Skeletal muscle satellite cell (primary cell): ENCODE data around the gene BOC. TPM values are rescaled to one million over a fixed set of nuclear protein-coding genes. Genes with fewer than 3 reads are reported as not detected.
A peak's percentile ranks its signal among the peaks of the same experiment; 100 is the strongest.

ENCODE experiments used
- H3K27me3 ChIP-seq: 2 replicates; pipeline ENCODE4 v1.7.0; 2013; ENCODE audit warnings: low read length; ENCODE audit not compliant: control insufficient read depth, insufficient read depth
- H3K36me3 ChIP-seq: 2 replicates; pipeline ENCODE4 v1.7.0; 2013; ENCODE audit warnings: mild to moderate bottlenecking, control low read depth, low read length; ENCODE audit not compliant: insufficient read depth
- H3K4me1 ChIP-seq: 2 replicates; pipeline ENCODE4 v1.7.0; 2013; ENCODE audit warnings: low read length; ENCODE audit not compliant: control insufficient read depth, insufficient read depth
- H3K4me2 ChIP-seq: 2 replicates; pipeline ENCODE4 v1.7.0; 2013; ENCODE audit warnings: mild to moderate bottlenecking, low read length
- H3K4me3 ChIP-seq: 2 replicates; pipeline ENCODE4 v1.7.0; 2013; ENCODE audit warnings: low read length
- H3K9ac ChIP-seq: 2 replicates; pipeline ENCODE4 v1.7.0; 2013; ENCODE audit warnings: mild to moderate bottlenecking, low read depth, low read length, moderate library complexity
- H3K9me3 ChIP-seq: replicated peaks from 2 replicates; pipeline ENCODE4 v1.7.0; 2013; ENCODE audit warnings: mild to moderate bottlenecking, control low read depth, low read length
- total RNA-seq: library from RNA; depleted of rRNA; stranded (reverse); fragments of >200 nt; gene quantifications from 2 replicates; pipeline ENCODE4 v1.2.3, GENCODE V29; 2012; rRNA removed

BOC gene, protein sequence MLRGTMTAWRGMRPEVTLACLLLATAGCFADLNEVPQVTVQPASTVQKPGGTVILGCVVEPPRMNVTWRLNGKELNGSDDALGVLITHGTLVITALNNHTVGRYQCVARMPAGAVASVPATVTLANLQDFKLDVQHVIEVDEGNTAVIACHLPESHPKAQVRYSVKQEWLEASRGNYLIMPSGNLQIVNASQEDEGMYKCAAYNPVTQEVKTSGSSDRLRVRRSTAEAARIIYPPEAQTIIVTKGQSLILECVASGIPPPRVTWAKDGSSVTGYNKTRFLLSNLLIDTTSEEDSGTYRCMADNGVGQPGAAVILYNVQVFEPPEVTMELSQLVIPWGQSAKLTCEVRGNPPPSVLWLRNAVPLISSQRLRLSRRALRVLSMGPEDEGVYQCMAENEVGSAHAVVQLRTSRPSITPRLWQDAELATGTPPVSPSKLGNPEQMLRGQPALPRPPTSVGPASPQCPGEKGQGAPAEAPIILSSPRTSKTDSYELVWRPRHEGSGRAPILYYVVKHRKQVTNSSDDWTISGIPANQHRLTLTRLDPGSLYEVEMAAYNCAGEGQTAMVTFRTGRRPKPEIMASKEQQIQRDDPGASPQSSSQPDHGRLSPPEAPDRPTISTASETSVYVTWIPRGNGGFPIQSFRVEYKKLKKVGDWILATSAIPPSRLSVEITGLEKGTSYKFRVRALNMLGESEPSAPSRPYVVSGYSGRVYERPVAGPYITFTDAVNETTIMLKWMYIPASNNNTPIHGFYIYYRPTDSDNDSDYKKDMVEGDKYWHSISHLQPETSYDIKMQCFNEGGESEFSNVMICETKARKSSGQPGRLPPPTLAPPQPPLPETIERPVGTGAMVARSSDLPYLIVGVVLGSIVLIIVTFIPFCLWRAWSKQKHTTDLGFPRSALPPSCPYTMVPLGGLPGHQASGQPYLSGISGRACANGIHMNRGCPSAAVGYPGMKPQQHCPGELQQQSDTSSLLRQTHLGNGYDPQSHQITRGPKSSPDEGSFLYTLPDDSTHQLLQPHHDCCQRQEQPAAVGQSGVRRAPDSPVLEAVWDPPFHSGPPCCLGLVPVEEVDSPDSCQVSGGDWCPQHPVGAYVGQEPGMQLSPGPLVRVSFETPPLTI
- 0.76 and 3.7 TPM in 2 replicates for total RNA-seq

DNA sequence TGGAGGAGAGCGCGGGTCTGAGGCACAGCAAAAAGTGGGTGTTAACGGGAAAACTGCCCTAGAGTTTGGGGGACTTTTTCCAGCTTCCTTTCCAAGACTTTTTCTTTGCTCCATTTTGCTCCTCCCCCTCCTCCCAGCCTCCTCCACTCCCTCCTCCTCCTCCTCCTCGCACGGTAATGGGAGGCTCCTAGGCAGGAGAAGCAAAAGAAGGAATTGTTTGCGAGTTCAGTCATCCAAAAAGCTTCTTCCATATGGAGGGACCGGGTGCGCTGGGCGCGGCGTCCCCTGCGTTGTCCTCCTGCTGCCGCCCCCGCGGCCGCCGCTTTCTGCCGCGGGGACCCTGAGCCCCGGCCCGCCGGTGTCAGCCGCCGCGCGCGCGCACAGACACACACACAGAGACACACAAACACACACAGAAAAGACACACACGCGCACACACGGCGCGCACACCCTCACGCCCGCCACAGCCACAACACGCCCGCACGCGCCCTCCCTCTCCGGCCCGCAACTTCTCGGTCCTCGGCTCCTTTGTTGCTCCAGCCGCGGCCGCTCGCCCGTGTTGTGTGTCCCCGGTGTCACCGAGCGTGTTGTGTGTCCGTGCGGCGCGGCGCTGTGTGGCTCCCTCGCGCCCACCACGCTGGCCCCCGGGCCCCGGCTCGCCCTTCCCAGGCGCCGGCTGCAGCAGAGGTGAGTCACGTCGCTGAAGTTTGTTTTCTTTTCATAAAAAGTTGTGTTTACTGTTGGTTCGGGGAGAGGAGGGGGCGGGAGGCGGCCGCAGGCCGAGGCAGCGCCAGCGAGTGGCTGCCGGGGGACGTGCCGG, at the start of gene BOC:
TSS of gene BOC (plus strand) at position 228 of the 820 bp plus-strand sequence. CDS start 38,246 bp downstream, outside the sequence.
- Histone ChIP-seq H3K4me2 (peak within 1 kb of the TSS; percentile 98), H3K4me3 (peak within 1 kb of the TSS; percentile 89), H3K27me3 (peaks cover 34% of the 10 kb centered on the region), H3K36me3 (no peaks in the 10 kb centered on the region), H3K4me1 (peaks cover 9% of the 10 kb centered on the region), H3K9ac (peak within 1 kb of the TSS; percentile 81), H3K9me3 (no peaks in the 10 kb centered on the region)

DNA sequence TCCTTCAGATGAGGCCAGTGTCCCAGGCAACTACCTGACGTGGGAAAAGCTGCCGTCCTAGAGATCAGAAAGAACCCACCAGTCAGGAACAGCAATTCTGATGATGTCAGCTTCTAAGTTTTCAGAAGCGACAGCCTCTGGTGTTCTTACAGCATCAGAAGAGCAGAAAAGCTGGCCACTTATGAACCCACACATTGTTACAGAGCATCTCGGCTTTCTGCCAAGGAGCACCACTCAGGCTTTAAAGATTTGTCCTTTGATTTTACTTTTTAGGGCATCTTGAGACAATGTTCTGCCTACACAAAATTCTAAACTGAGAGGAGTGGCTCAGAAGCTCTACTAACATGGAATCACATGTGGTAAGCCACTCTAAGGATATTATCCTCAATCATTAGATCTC, 49.7 kb upstream of the BOC start:
- Histone ChIP-seq H3K4me1 (peaks cover 2% of the 10 kb centered on the region), H3K27me3 (peaks cover 3% of the 10 kb centered on the region), H3K9me3 (no peaks in the 10 kb centered on the region), H3K9ac (no peak overlapping the region), H3K36me3 (no peaks in the 10 kb centered on the region), H3K4me3 (no peak overlapping the region), H3K4me2 (no peak overlapping the region)

DNA sequence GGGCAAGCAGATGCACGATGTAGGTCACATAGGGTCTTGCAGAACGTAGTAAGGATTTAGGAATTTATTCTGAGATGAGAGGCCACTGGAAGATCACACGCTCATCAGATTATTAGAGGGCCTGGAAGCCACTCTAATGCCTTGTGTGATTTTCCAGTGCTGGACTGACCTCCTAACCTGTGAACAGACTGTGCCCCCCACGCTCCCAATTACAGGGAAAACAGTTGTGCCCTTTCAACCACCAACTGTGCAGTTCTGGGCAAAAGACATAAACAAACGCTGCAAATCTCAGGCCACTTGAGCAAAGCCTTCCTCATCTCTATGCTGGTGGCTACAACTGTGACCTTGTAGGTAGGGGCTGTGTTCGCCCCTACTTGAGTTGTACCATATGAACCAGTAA, 48.2 kb upstream of the BOC start:
- Histone ChIP-seq H3K4me2 (no peak overlapping the region), H3K9ac (no peak overlapping the region), H3K4me1 (peaks cover 8% of the 10 kb centered on the region), H3K9me3 (no peaks in the 10 kb centered on the region), H3K27me3 (peaks cover 3% of the 10 kb centered on the region), H3K4me3 (no peak overlapping the region), H3K36me3 (no peaks in the 10 kb centered on the region)

DNA sequence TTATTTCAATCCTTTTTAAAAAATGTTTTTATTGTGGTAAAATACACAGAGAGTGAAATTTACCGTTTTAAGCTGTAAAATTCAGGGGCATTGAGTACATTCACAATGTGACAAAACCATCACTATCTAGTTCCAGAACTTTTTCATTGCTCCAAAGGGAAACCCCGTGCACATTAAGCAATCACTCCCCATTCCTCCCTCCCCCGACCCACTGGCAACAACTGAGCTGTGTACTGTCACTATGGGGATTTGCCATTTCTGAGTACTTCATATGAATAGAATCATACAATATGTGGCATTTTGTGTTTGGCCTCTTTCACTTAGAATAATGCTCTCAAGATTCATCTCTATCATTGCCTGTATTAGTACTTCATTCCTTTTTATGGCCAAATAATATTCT, 45.5 kb upstream of the BOC start:
- Histone ChIP-seq H3K9me3 (no peaks in the 10 kb centered on the region), H3K36me3 (no peaks in the 10 kb centered on the region), H3K4me2 (no peak overlapping the region), H3K4me1 (peaks cover 8% of the 10 kb centered on the region), H3K27me3 (peaks cover 9% of the 10 kb centered on the region), H3K4me3 (no peak overlapping the region), H3K9ac (no peak overlapping the region)

DNA sequence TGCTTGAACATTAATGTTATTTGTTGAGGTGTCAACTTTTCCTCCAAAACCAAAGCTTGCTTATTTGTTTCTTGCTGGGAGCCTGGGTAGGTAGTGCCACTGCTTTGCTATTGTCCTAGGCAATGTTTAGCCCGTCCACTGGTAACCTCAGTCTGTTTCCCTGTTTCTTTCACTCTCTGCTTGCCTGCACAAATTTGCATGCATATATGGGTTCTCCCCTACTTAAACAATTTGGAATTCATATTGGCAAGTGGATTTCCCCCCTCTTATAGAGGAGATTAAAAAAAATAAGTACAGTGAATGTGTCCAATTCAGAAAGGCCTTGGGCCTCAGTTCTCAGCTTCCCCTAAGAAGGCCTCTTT, 45.0 kb upstream of the BOC start:
- peak overlapping the region; percentile 20 for H3K4me2 ChIP-seq
- H3K9ac ChIP-seq, result no peak overlapping the region
- no peak overlapping the region for H3K4me3 ChIP-seq
- H3K9me3 ChIP-seq, result no peaks in the 10 kb centered on the region
- peaks cover 8% of the 10 kb centered on the region for H3K4me1 ChIP-seq
- peaks cover 9% of the 10 kb centered on the region for H3K27me3 ChIP-seq
- no peaks in the 10 kb centered on the region for H3K36me3 ChIP-seq

DNA sequence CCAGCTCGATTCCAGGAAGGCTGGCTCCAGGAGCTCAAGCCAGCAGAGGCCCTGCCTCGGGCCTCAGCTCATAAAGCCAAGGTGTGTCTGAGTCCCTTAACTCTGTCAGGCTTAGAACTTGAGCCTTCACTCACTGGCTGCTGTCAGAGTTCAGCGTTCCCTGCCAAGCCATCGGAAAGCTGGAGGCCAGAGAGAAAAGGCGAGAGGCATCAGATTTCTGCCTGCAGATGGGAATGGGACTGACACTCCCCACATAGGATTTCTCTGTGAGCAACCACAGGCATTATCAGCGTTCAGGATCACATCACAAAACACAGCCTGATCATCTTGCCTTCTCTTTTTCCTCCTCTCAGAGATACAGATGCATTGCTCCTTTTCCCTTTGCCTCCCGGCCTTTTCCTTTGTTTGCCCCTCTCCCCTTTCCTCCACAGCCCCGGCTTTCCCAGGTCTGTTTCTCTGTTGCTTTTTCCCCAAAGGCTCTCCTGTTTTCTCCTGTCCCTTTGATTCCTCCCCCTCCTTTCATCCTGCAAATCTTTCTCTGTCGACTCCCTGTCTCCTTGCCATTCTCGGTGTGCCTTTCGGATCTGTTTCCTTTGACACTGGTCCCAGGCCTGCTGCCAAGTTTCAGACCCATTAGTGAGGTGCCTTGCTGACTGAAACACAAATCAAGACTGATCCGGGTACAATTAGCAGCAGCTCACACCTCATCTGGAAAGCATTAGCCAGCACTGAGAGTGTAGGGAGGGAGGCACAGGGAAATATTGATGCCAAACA, 44.5 kb upstream of the BOC start:
- Histone ChIP-seq H3K9me3 (no peaks in the 10 kb centered on the region), H3K36me3 (no peaks in the 10 kb centered on the region), H3K27me3 (peaks cover 9% of the 10 kb centered on the region), H3K4me2 (peak overlapping the region; percentile 20), H3K4me3 (no peak overlapping the region), H3K9ac (peak overlapping the region; percentile 20), H3K4me1 (peaks cover 8% of the 10 kb centered on the region)

DNA sequence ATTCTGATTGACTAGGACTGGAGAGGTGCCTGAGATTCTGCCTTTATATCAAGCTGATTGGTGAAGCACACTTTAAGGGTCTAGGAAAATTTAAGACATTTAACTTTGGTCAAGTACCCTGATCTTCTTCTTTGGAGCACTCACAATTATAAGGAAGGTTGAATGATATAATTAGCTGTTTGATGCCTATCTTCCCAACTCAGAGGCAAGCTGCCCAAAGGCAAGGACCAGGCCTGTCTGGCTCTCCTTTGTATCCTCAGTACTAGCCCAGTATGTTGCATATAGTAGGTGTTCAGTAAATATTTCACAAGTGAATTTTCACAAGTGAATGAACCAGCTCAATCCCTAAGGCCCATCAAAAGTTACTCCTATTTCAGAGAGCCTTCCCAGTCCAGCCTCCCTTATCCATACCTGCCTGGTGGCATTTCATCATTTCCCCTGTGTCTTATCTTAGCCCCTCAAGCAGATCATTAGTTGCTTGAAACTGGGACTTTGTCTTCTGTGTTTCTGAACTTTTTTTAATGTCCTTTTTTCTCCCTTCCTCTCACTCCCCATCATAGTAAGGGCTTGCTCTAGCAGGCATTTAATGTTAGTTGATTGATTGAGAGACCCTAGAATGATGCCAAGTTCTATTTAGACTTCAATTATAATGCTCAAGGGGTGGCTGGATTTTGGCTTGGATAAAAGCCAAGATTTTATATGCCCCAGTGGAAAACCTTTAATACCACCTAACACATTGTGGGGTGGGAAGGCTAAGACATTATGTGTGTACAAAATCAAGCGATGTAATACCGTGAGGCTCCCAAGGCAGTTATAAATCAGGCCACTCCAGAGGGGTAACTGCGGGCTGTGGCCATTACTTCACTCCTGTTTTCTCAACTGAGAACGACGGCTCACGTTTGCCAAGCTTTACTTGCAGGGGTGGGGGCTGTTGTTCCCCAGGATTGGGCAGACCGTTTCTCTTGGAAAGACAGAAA, 43.2 kb upstream of the BOC start:
- Histone ChIP-seq H3K27me3 (peaks cover 6% of the 10 kb centered on the region), H3K9me3 (no peaks in the 10 kb centered on the region), H3K4me1 (peaks cover 8% of the 10 kb centered on the region), H3K4me2 (no peak overlapping the region), H3K9ac (no peak overlapping the region), H3K36me3 (no peaks in the 10 kb centered on the region), H3K4me3 (no peak overlapping the region)

DNA sequence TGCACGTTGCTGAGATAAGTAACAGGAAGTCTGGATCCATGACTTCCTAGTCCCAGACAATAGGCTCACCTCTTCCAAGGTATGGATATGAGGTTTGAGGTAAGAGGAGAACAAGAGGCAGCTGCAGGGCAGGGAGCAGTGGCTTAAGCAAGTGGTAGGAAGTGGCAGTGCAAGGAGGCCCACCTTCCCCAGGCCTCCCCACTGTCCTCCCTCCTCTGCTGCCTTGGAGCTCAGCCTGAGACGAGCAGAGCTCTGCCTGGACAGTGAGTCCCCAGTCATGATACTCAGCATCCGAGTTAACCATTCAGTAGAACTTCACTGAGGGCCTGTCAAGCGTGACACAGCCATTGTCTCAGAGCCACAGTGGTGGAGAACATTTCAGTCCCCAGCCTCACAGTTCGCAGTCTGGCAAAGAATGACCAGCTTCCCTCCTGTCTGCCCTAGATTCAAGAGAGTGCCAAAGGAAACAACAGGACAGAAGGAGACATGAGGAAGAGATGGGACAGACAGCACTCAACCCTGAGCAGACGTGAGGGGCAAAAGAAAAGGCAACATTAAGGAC, 41.4 kb upstream of the BOC start:
- H3K9me3 ChIP-seq, result no peaks in the 10 kb centered on the region
- no peak overlapping the region for H3K4me3 ChIP-seq
- no peaks in the 10 kb centered on the region for H3K36me3 ChIP-seq
- peaks cover 8% of the 10 kb centered on the region for H3K4me1 ChIP-seq
- H3K9ac ChIP-seq, result no peak overlapping the region
- H3K27me3 ChIP-seq, result peaks cover 11% of the 10 kb centered on the region
- no peak overlapping the region for H3K4me2 ChIP-seq

DNA sequence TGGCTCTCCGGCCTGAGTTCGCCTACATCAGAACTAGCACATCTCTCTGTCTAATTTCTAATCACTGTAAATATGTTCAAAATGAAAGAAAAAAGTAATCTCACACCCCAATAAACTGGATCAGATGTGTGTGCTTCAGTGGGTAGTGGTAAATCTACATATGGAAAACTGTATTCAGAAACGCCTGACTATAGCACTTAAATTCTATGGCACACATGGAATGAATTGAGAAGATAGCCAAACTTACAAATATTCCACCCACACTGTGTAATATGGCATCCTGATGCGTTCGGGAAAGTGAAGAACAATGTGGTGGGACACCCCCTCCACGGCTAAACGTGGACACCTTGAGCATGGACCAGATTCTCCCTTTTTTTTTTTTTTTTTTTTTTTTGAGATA, 40.6 kb upstream of the BOC start:
- no peak overlapping the region for H3K4me2 ChIP-seq
- no peaks in the 10 kb centered on the region for H3K9me3 ChIP-seq
- H3K4me1 ChIP-seq, result peaks cover 8% of the 10 kb centered on the region
- H3K36me3 ChIP-seq, result no peaks in the 10 kb centered on the region
- H3K4me3 ChIP-seq, result no peak overlapping the region
- no peak overlapping the region for H3K9ac ChIP-seq
- peaks cover 11% of the 10 kb centered on the region for H3K27me3 ChIP-seq
